ENCODE measurements around the gene MRPL4.
"Not testable (repeated sequence)": the region's sequence is repeated elsewhere in the genome, so short reads cannot be mapped to it uniquely, and the experiment has no call there.

MRPL4 gene

DNA sequence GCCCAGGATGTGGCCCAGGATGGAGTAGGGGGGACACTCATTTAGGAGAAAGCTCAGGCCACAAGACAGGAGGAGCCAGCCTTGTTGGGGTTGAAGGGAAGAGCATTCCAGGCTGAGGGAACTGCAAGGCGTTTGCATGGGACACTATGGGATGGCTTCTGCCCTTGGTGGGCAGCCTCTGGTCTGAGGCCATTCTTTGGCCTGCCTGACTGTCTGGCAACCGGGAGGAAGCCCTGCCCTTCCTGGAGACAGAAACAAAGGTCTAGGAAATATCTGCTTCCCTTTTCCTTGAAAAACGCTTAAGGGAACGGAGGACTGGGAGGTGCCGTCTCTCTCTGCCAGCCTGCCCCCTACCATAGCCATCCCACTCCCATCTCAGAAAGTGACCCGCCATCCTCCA lies 16.1 kb downstream of the MRPL4 start:
- no peak for DNase-seq

DNA sequence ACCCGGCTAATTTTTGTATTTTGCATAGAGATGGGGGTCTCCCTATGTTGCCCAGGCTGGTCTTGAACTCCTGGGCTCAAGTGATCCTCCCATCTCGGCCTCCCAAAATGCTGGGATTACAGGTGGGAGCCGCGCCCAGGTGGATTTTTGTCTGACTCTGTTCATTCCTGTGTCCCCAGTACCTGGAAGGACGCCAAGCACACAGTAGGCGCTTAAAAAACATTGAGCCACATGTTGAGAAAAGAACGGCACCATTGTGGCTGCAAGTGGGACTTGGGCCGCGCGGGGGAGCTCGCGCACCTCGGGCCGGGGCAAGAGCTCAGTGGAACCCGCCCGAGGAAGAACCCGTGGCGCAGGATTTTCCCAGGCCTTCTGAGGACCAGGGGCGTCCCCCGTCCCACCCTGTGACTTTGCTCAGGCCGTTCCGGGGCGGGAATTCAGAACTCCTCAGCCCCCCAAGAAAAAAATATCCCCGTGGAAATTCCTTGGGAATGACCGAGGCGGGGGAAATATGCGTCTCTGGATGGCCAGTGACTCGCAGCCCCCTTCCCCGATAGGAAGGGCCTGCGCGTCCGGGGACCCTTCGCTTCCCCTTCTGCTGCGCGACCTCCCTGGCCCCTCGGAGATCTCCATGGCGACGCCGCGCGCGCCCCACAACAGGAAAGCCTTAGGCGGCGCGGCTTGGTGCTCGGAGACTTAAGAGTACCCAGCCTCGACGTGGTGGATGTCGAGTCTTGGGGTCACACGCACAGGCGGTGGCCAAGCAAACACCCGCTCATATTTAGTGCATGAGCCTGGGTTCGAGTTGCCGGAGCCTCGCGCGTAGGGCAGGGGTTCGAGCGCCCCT lies 17.5 kb downstream of the MRPL4 start:
- no peak for DNase-seq

GRCh38 chr19:10270180-10270615 lies 18.2 kb downstream of the MRPL4 start:
- no peak for DNase-seq

DNA sequence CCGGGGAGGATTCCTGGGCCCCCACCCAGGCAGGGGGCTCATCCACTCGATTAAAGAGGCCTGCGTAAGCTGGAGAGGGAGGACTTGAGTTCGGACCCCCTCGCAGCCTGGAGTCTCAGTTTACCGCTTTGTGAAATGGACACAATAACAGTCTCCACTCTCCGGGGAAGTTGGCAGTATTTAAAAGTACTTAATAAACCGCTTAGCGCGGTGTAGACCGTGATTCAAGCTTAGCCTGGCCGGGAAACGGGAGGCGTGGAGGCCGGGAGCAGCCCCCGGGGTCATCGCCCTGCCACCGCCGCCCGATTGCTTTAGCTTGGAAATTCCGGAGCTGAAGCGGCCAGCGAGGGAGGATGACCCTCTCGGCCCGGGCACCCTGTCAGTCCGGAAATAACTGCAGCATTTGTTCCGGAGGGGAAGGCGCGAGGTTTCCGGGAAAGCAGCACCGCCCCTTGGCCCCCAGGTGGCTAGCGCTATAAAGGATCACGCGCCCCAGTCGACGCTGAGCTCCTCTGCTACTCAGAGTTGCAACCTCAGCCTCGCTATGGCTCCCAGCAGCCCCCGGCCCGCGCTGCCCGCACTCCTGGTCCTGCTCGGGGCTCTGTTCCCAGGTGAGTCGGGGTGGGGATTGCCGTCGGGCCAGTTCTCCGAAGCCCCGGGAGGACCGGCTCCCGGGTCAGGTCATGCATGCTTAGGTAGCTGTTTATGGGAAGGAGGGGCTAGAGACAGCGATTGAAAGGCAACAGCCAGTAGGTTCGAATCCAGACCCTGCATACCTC lies 18.8 kb downstream of the MRPL4 start, which contains the start of gene ICAM1:
Gene ICAM1, plus strand, starts transcription at position 505 of the 779 bp plus-strand sequence. Its CDS starts 40 bp downstream, at position 545.
- DNase-seq = no peak

- no peak for DNase-seq
Measured at GRCh38 chr19:10271543-10272086, 19.6 kb downstream of the MRPL4 start.

DNA sequence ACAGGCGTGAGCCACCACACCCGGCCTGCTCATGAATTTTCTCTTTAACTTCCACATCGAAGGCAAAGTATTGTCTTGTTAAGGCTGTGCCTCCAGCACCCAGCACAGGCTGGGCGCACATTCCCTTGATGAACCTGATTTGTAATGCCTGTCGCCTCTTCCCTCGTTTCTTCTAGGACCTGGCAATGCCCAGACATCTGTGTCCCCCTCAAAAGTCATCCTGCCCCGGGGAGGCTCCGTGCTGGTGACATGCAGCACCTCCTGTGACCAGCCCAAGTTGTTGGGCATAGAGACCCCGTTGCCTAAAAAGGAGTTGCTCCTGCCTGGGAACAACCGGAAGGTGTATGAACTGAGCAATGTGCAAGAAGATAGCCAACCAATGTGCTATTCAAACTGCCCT lies 22.6 kb downstream of the MRPL4 start:
- no peak for DNase-seq

GRCh38 chr19:10277795-10278589 lies 26.0 kb downstream of the MRPL4 start:
- no peak for DNase-seq

DNA sequence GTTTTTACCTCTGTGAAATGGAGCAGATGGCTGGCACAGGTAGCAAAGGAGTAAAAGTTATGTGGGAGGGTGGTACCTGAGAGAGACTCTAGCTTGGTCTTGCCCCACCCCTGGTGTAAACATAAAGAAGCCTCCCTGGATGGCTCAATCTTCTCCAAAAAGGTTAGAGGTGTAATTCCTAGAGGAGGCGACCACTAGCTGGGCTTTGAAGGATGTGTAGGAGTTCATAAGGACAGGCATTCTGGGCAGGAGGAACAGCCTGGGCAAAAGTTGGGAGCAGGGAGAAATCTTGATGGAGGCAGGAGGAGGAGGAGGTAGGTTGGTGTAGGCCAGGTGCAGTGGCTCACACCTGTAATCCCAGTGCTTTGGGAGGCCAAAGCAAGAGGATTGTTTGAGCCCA lies 26.9 kb downstream of the MRPL4 start:
- no peak for DNase-seq

DNA sequence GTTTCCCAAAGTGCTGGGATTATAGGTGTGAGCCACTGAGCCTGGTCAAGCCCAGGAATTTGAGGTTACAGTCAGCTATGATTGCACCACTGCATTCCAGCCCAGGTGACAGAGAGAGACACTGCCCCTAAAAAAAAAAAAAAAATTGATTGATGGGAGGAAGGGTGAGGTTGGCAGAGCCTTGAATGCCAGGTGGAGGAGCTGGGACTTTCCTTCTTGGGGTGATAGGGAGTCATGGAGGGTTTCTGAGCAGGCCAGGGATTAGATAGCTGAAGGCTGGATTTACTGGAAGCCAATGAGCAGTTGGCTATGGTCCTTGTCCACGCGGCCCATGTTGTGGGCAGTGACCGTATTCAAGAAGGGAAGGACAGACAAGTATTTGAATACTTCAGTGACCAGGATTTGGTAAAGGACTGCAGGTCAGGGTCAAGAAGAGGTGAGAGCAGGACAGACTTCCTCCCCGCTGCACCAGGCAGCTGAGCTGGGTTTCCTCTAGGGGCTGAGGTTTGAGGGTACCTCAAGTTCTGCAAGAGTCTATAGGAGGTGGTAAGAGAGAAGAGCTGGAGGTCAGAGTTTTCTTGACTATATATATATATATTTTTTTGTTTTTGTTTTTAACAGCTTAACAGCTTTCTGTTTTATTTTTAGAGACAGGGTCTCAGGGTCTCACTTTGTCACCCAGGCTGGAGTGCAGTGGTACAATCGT lies 27.9 kb downstream of the MRPL4 start:
- no peak for DNase-seq

DNA sequence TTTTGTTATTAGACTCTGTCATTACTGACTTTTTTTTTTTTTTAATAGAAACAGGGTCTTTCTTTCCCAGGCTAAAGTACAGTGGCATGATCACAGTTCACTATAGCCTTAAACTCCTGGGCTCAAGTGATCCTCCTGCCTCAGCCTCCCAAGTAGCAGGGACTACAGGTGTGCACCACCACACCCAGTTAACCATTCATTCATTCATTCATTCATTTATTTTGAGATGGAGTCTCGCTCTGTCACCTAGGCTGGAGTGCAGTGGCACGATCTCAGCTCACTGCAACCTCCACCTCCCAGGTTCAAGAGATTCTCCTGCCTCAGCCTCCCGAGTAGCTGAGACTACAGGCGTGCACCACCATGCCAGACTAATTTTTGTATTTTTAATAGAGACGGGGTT lies 30.0 kb downstream of the MRPL4 start:
- DNase-seq = not testable (repeated sequence)

GRCh38 chr19:10283301-10284064 lies 31.5 kb downstream of the MRPL4 start:
- DNase-seq = no peak

- no peak for DNase-seq
Measured at GRCh38 chr19:10284065-10284959, 32.3 kb downstream of the MRPL4 start.

GRCh38 chr19:10284960-10285278 lies 32.9 kb downstream of the MRPL4 start:
- no peak for DNase-seq

GRCh38 chr19:10285393-10285792 lies 33.4 kb downstream of the MRPL4 start:
- no peak for DNase-seq

GRCh38 chr19:10286803-10287737 lies 35.1 kb downstream of the MRPL4 start, which contains the start of gene ICAM4:
TSS of gene ICAM4 (plus strand) at chr19:10286955. CDS start at chr19:10287013, 58 bp downstream.
- DNase-seq = no peak

- no peak for DNase-seq
Measured at GRCh38 chr19:10288662-10289166, 36.7 kb downstream of the MRPL4 start.

- DNase-seq = no peak
Measured at GRCh38 chr19:10289167-10289835, 37.3 kb downstream of the MRPL4 start.

DNA sequence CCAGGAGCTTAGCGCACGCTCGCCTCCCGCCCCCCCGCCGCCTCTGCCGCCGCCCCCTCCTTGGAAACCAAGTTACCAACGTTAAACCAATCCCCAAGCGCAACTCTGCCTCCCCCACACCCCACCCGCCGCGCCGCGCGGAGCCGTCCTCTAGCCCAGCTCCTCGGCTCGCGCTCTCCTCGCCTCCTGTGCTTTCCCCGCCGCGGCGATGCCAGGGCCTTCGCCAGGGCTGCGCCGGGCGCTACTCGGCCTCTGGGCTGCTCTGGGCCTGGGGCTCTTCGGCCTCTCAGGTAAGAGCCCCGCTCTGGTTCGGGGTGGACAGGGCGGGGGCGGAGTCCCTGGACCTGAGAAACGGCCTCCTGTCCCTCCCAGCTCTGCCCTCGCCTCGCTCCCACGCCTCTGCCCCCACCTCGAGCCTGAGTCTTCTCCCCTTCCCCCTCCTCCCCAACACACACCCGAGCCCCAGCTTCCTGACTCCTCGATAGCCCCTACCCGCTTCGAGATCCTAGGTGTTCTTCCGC lies 37.9 kb downstream of the MRPL4 start, which contains the start of gene ICAM5:
Gene ICAM5, plus strand, starts transcription at position 117 of the 521 bp plus-strand sequence. Its CDS starts 92 bp downstream, at position 209.
- DNase-seq = no peak
